ENCODE measurements around the gene RMI2.
"Not testable (repeated sequence)": the region's sequence is repeated elsewhere in the genome, so short reads cannot be mapped to it uniquely, and the experiment has no call there.

Gene RMI2

GRCh38 chr16:11363927-11364258 is 18.6 kb downstream of the RMI2 start:
- Histone ChIP-seq H3K4me3 (ENCODE audit: insufficient read depth, low read length, poor library complexity, severe bottlenecking) (no peak overlapping the region), H3K9me3 (ENCODE audit: insufficient read depth, low read length) (no peaks in the 10 kb centered on the region), H3K4me2 (ENCODE audit: low read depth, low read length, poor library complexity, severe bottlenecking) (no peak overlapping the region), H3K27ac (ENCODE audit: low read depth, low read length) (no peak overlapping the region), H4K20me1 (ENCODE audit: low read depth, low read length) (no peaks in the 10 kb centered on the region), H3K79me2 (ENCODE audit: insufficient read depth, low read length) (no peaks in the 10 kb centered on the region), H3F3A (ENCODE audit: insufficient read depth) (no peaks in the 10 kb centered on the region), H2AFZ (ENCODE audit: low read depth, low read length, severe bottlenecking) (no peak overlapping the region), H3K27me3 (ENCODE audit: low read length) (no peaks in the 10 kb centered on the region; the same call in 1 of the 2 replicates), H3K9ac (ENCODE audit: low read length) (no peak overlapping the region), H3K9me2 (replicated peaks; ENCODE audit: insufficient read depth, low read length) (no peaks in the 10 kb centered on the region), H3K36me3 (ENCODE audit: low read length) (no peaks in the 10 kb centered on the region)
- TF ChIP-seq CTCF (IDR thresholded peaks at IDR 0.05; ENCODE audit: insufficient read depth, low read length, poor library complexity, severe bottlenecking) (no peak), EZH2phosphoT487 (conservative IDR thresholded peaks at IDR 0.05; ENCODE audit: low read length) (no peak)

GRCh38 chr16:11367483-11367906 is 22.2 kb downstream of the RMI2 start:
- Histone ChIP-seq H3K4me2 (ENCODE audit: low read depth, low read length, poor library complexity, severe bottlenecking) (no peak overlapping the region), H3K9me2 (replicated peaks; ENCODE audit: insufficient read depth, low read length) (no peaks in the 10 kb centered on the region), H3K27me3 (ENCODE audit: low read length) (no peaks in the 10 kb centered on the region), H3K27ac (ENCODE audit: low read depth, low read length) (no peak overlapping the region), H3K4me3 (ENCODE audit: insufficient read depth, low read length, poor library complexity, severe bottlenecking) (no peak overlapping the region), H3K9me3 (ENCODE audit: insufficient read depth, low read length) (no peaks in the 10 kb centered on the region), H4K20me1 (ENCODE audit: low read depth, low read length) (no peaks in the 10 kb centered on the region), H3K9ac (ENCODE audit: low read length) (no peak overlapping the region), H3F3A (ENCODE audit: insufficient read depth) (0 out of 2 replicates have a peak, but pooled peaks cover 7% of the 10 kb centered on the region), H2AFZ (ENCODE audit: low read depth, low read length, severe bottlenecking) (no peak overlapping the region), H3K36me3 (ENCODE audit: low read length) (no peaks in the 10 kb centered on the region), H3K79me2 (ENCODE audit: insufficient read depth, low read length) (no peaks in the 10 kb centered on the region)
- no peak for TF ChIP-seq EZH2phosphoT487 (conservative IDR thresholded peaks at IDR 0.05; ENCODE audit: low read length)
- TF ChIP-seq CTCF (IDR thresholded peaks at IDR 0.05; ENCODE audit: insufficient read depth, low read length, poor library complexity, severe bottlenecking) = no peak

GRCh38 chr16:11370084-11370931 is 25.0 kb downstream of the RMI2 start:
- H2AFZ ChIP-seq (ENCODE audit: low read depth, low read length, severe bottlenecking) = peak overlapping the region; percentile 46
- no peaks in the 10 kb centered on the region for H3K9me3 ChIP-seq (ENCODE audit: insufficient read depth, low read length)
- no peaks in the 10 kb centered on the region for H3K36me3 ChIP-seq (ENCODE audit: low read length)
- no peaks in the 10 kb centered on the region for H4K20me1 ChIP-seq (ENCODE audit: low read depth, low read length)
- no peaks in the 10 kb centered on the region for H3K9me2 ChIP-seq (replicated peaks; ENCODE audit: insufficient read depth, low read length)
- H3K27me3 ChIP-seq (ENCODE audit: low read length) = no peaks in the 10 kb centered on the region
- TF ChIP-seq CTCF (IDR thresholded peaks at IDR 0.05; ENCODE audit: insufficient read depth, low read length, poor library complexity, severe bottlenecking) = no peak
- no peak for TF ChIP-seq EZH2phosphoT487 (conservative IDR thresholded peaks at IDR 0.05; ENCODE audit: low read length)
- peak overlapping the region; percentile 41 for H3K27ac ChIP-seq (ENCODE audit: low read depth, low read length)
- H3K9ac ChIP-seq (ENCODE audit: low read length) = peak overlapping the region; percentile 13; the same call in 1 of the 2 replicates
- H3K4me2 ChIP-seq (ENCODE audit: low read depth, low read length, poor library complexity, severe bottlenecking) = peak overlapping the region; percentile 38
- H3F3A ChIP-seq (ENCODE audit: insufficient read depth) = 0 out of 2 replicates have a peak, but pooled peaks cover 7% of the 10 kb centered on the region
- no peak overlapping the region for H3K4me3 ChIP-seq (ENCODE audit: insufficient read depth, low read length, poor library complexity, severe bottlenecking)
- H3K79me2 ChIP-seq (ENCODE audit: insufficient read depth, low read length) = no peaks in the 10 kb centered on the region

GRCh38 chr16:11370932-11371279 is 25.6 kb downstream of the RMI2 start:
- not testable (repeated sequence) for H3K9me2 ChIP-seq (replicated peaks; ENCODE audit: insufficient read depth, low read length); H3K36me3 ChIP-seq (ENCODE audit: low read length); H4K20me1 ChIP-seq (ENCODE audit: low read depth, low read length); H3K27me3 ChIP-seq (ENCODE audit: low read length); H3K4me3 ChIP-seq (ENCODE audit: insufficient read depth, low read length, poor library complexity, severe bottlenecking); H3F3A ChIP-seq (ENCODE audit: insufficient read depth); H3K9me3 ChIP-seq (ENCODE audit: insufficient read depth, low read length); H3K79me2 ChIP-seq (ENCODE audit: insufficient read depth, low read length)
- H3K4me2 ChIP-seq (ENCODE audit: low read depth, low read length, poor library complexity, severe bottlenecking) = peak overlapping the region; percentile 38
- peak overlapping the region; percentile 46 for H2AFZ ChIP-seq (ENCODE audit: low read depth, low read length, severe bottlenecking)
- H3K9ac ChIP-seq (ENCODE audit: low read length) = peak overlapping the region; percentile 13; the same call in 1 of the 2 replicates
- peak overlapping the region; percentile 41; the same call in 1 of the 2 replicates for H3K27ac ChIP-seq (ENCODE audit: low read depth, low read length)

Data from SU-DHL-6 (cell line).